HG02981 (cell line): ENCODE measurements around the gene NHERF2.

ENCODE experiments used
- ATAC-seq: cut with Tn5 transposase; IDR thresholded peaks from one replicate; pipeline ENCODE4 v1.9.1; 2021; ENCODE audit warnings: mild to moderate bottlenecking, moderate library complexity; ENCODE audit not compliant: unreplicated experiment

The NHERF2 gene

GRCh38 chr16:2038382-2039231 is 11.9 kb downstream of the NHERF2 start:
- no peak for ATAC-seq

DNA sequence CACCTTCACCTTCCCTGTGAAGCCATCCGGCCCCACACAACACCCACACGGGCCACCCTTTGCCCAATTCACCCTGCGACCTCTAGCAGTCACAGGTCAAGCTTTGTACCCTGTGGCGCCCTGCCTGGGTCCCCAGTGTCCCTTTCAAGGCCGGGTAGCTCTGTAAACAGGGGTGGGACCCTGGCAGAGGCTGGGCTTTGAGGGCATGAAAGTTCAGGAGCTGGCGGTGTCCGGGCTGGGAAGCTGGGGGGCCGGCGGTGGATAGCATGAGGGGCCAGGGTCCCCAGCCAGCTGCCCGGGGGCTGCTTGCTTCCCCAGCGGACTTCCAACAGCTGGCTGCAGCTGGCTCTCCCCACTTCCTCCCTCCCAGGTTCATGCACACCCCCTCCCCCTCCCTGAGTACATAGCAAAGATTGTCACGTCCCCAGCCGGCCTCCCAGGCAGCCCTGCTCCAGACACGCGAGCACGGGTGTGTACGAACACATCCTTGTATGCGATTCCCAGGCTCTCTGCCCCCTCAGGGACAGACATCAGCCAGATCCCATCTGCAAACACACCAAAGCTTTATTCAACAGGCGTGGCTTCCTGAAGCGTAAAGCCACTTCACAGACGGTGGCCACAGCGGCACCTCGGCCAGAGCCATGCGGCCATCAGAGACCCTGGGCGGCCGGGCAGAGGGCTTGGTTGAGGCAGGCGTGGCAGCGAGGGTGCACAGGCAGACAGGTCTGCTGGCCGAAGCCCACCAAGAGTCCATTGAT is 12.8 kb downstream of the NHERF2 start:
- ATAC-seq: no peak

DNA sequence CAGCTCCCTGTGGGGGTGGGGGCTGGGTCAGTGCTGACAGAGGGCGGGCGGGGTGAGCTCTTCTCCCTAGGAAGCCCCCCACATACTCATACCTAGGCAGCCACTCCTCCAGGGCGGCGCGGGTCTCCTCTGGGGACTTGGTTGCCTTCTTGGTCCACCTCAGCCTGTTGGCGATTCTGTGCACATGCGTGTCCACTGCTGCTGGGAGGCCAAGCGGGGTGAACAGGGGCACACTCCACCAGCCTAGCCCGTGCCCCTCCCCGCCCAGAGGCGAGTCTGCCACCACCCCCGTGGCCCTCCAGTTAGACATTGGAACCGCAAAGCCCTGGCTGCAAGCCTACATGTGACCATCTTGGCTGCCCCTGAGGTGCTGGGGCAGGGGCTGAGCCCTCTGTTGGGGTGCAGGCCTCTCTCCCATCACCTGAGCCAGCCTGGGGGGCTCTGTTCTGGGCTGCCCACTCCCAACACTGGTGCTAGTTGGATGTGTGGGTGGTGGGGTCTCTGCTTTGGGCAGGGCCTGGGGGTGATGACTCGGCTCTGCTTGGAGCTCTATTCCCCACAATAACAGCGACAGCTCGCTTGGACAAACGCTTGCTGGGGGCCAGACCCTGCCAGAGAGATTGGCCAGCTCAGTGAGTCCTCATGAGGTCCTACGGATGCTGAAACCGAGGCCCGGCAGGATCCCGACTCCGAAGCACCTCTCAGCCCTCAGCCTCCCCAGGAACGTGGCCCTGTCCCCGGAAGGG is 13.5 kb downstream of the NHERF2 start:
- no peak for ATAC-seq

- no peak for ATAC-seq
These were observed 14.3 kb downstream of the NHERF2 start for GRCh38 chr16:2040787-2041522.

- ATAC-seq: no peak
These were observed 15.7 kb downstream of the NHERF2 start for GRCh38 chr16:2042171-2042985.

- no peak for ATAC-seq
These were observed 16.4 kb downstream of the NHERF2 start for GRCh38 chr16:2042986-2043666.

DNA sequence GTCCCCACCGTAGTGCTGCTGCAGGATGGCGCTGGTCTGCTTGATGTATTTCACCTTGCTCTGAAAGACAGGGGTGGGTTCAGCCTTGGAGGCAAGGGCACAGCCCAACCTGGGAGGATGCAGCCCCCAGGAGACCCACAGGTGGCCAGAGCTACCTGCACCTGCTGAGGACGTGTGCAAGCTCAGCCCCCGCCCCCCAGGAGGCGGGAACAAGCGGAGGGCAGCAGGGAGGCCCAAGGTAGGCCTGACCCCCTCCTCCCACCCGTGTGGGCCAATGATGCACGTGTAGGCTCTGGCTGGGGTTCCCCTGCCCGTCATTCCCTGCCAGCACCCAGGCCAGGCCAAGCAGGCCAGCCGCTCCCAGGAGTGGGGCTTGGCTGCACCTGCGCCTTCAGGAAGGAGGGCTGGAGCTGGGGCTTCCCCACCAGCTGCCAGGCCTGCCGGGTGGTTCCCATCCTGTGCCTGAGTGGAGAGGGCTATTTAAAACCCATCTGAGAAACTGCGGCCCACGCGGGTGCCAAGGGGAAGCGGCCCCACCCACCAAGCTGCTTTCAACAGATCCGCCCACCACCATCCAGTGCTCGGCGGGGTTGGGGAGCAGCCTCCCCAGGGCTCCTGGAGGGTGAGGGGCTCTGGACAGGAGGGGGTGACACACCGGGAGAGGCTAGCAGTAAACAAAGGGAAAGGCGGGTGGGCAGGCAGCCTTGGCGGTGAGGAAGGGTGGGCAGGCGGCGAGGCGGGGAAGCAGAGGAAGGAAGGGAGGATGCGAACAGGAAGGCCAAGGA is 17.2 kb downstream of the NHERF2 start:
- ATAC-seq: no peak

DNA sequence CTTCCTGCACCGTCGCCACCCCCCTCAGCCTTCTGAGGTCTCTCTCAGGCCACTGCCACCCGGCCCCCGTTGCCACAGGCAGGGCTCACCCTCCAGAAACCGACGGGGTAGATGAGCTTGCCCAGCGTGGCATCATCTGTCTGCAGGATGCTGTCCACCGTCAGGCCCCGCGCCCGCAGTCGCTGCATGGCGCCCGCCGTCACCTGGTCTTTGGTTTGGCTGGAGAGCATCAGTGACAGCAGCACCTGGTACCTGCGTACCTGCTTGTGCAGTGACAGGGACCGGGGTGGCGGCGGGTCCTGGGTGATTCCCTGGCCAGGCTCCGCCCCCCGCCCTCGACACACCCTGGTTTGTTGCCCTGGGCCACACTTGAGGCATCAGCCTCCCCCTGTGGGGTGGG is 17.8 kb downstream of the NHERF2 start:
- no peak for ATAC-seq

DNA sequence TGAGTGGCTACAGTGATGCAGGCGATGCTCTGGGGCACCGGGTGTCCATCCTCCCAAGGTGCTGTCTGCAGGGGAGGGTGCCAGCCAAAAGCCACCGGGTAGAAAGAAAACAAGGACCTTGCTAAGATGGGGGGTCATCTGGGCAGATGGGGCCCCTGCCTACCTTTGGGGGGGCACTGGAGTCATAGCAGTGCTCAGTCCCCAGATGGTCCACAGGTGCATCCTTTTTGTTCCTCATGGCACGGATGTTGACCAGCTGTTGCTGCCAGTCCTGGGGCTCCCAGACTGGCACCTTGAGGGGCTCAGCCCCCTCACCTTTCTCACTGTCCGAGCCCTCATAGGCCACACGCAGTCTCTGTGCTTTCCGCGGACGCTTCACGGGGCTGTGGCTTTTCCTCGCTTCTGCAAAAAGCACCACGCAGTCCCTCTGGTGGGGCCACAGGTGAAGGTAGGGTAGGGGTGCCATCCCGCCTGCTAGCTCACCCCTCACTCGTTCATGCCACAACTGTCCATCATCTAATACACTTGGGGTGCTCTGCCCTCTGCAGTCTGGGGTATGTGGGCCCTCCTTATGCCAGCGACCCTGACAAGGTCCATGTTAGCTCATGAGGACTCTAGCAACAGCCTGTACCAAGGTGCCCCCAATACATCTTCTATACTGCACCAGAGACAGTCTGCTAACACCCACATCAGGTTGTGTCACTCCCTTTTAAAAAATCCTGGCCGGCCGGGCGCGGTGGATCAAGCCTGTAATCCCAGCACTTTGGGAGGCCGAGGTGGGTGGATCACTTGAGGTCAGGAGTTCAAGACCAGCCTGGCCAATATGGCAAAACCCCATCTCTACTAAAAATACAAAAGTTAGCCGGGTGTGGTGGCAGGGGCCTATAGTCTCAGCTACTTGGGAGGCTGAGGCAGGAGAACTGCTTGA is 19.5 kb downstream of the NHERF2 start:
- ATAC-seq: no peak

GRCh38 chr16:2046893-2047329 is 20.2 kb downstream of the NHERF2 start:
- ATAC-seq: no peak

DNA sequence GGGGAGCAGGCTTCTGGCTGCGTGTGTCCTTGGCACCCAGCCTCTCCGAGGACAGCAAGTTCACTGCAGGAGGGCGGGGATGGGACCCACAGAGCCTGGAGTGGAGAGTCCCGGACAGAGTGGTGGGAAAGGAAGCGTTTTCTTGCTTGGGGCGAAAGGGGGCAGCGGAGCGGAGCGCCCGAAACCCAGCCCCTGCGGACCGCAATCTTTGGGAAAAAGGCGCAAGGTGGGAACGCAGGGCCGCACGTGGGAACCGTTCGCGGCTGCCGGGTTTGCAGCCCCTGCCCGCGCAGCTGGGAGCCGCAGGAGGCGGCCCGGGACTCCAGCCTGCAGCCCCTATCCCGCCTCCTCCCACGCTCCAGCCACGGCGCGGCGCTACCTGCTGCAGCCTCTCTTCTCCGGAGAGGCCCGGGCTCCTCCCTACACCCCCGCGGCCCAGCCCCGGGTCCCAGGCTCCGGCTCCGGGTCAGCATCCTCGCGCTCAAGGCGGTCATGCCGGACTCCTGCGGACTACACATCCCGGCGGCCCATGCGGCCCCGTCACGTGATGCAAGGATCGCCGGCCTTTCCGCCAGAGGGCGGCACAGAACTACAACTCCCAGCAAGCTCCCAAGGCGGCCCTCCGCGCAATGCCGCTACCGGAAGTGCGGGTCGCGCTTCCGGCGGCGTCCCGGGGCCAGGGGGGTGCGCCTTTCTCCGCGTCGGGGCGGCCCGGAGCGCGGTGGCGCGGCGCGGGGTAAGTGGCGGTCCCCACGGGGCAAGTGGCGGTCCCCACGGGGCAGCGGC is 20.8 kb downstream of the NHERF2 start, which contains the start of the genes NTHL1 and TSC2:
Gene NTHL1, minus strand, starts transcription at position 505 of the 786 bp plus-strand sequence. Its CDS starts 11 bp downstream, at position 494.
Gene TSC2, plus strand, starts transcription at position 656 of the 786 bp plus-strand sequence. CDS start 631 bp downstream, outside the sequence.
- ATAC-seq: peak; percentile 94

DNA sequence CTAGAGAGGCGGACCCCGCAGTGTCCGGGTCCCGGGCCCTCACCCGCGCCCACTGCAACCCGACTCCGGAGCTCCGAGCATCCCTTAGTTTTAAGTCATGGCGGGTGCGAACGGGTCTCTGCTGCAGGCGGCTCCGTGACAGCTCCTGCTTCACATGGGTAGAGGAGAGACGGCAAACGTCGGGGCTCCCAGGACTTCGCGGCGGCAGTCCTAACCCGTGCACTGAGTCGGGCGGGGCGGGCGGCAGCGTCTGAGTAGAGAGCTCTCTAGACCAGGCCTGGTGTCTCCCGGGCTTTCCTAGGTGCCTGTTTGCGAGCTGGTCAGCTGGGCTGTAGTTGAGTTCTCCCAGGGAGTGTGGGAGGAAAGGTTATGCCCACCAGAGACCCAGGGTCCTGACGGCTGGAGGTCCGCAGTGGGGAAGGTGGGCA is 21.4 kb downstream of the NHERF2 start:
- no peak for ATAC-seq

- no peak for ATAC-seq
These were observed 26.5 kb downstream of the NHERF2 start for GRCh38 chr16:2053211-2053610.

DNA sequence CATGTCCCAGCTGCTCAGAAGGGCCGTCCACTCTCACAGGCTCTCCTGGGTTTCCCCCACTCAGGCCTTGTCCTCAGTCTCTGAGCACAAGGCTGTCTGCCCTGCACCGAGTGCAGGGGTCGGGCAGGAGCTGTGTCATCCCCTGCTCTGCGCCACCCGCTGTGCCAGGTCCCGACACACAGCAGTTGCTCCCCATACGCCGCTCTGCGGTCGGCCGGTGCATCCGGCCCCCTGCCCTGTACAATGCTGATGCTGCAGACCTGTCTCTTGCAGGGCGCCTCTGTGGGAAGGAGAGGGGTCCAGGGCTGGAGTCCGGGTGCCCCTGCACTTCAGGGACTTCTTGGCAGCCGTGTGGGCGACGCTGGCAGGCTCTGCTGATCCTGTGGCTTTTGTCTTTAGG is 27.2 kb downstream of the NHERF2 start:
- ATAC-seq: no peak

- ATAC-seq: no peak
These were observed 28.0 kb downstream of the NHERF2 start for GRCh38 chr16:2054543-2055245.

GRCh38 chr16:2056077-2056476 is 29.4 kb downstream of the NHERF2 start:
- ATAC-seq: no peak
